ENCODE results near the gene TBC1D22A. TPM values are rescaled to one million over a fixed set of nuclear protein-coding genes. Genes with fewer than 3 reads are reported as not detected.

Gene TBC1D22A
- total RNA-seq, 2 donors from 2014 or later: 21.0 to 27.9 TPM

GRCh38 chr22:47065756-47066615, 303.5 kb downstream of the TBC1D22A start:
- Histone ChIP-seq H3K27ac (ENCODE audit: low read depth, low read length) (no peak overlapping the region), H3K27me3 (ENCODE audit: control insufficient read depth, insufficient read depth, low read length, poor library complexity, severe bottlenecking) (no peaks in the 10 kb centered on the region), H3K9ac (ENCODE audit: extremely low read depth, low read length, poor library complexity, severe bottlenecking) (no peak overlapping the region), H3K4me3 (ENCODE audit: low read length) (no peak overlapping the region), H3K36me3 (ENCODE audit: control insufficient read depth, insufficient read depth, low read length) (no peaks in the 10 kb centered on the region), H3K9me3 (ENCODE audit: control insufficient read depth, low read length) (no peaks in the 10 kb centered on the region), H3K4me1 (ENCODE audit: control insufficient read depth, insufficient read depth, low read length) (no peaks in the 10 kb centered on the region)
- WGBS, 2 experiments (ENCODE audit: insufficient coverage in 1 of 2, insufficient read length in 1 of 2): 94 to 96% methylated on average over 20 to 26 of the region's 26 CpGs
- Mint-ChIP-seq H3K27ac (peak overlapping the region; percentile 61), H3K4me1 (no peaks in the 10 kb centered on the region), H3K27me3 (ENCODE audit: insufficient read depth) (no peaks in the 10 kb centered on the region), H3K4me3 (no peak overlapping the region), H3K9me3 (no peaks in the 10 kb centered on the region), H3K36me3 (ENCODE audit: low read depth) (peaks cover 42% of the 10 kb centered on the region)
- TF ChIP-seq CTCF (conservative IDR thresholded peaks at IDR 0.05): no peak
- peak; percentile 26 for DNase-seq

- H3K9me3 ChIP-seq (ENCODE audit: control insufficient read depth, low read length): no peaks in the 10 kb centered on the region
- Mint-ChIP-seq H3K27ac (no peak overlapping the region), H3K36me3 (ENCODE audit: low read depth) (peaks cover 37% of the 10 kb centered on the region), H3K9me3 (no peaks in the 10 kb centered on the region), H3K4me1 (no peaks in the 10 kb centered on the region), H3K27me3 (ENCODE audit: insufficient read depth) (no peaks in the 10 kb centered on the region), H3K4me3 (no peak overlapping the region)
- H3K4me1 ChIP-seq (ENCODE audit: control insufficient read depth, insufficient read depth, low read length): no peaks in the 10 kb centered on the region
- no peaks in the 10 kb centered on the region for H3K27me3 ChIP-seq (ENCODE audit: control insufficient read depth, insufficient read depth, low read length, poor library complexity, severe bottlenecking)
- H3K36me3 ChIP-seq (ENCODE audit: control insufficient read depth, insufficient read depth, low read length): no peaks in the 10 kb centered on the region
- H3K27ac ChIP-seq (ENCODE audit: low read depth, low read length): no peak overlapping the region
- no peak overlapping the region for H3K9ac ChIP-seq (ENCODE audit: extremely low read depth, low read length, poor library complexity, severe bottlenecking)
- TF ChIP-seq CTCF (conservative IDR thresholded peaks at IDR 0.05): no peak
- WGBS, 2 experiments (ENCODE audit: insufficient coverage in 1 of 2, insufficient read length in 1 of 2): 90 to 91% methylated on average over 6 to 7 of the region's 7 CpGs
- DNase-seq: peak; percentile 26
- H3K4me3 ChIP-seq (ENCODE audit: low read length): no peak overlapping the region
These were observed 304.1 kb downstream of the TBC1D22A start for GRCh38 chr22:47066616-47066905.

DNA sequence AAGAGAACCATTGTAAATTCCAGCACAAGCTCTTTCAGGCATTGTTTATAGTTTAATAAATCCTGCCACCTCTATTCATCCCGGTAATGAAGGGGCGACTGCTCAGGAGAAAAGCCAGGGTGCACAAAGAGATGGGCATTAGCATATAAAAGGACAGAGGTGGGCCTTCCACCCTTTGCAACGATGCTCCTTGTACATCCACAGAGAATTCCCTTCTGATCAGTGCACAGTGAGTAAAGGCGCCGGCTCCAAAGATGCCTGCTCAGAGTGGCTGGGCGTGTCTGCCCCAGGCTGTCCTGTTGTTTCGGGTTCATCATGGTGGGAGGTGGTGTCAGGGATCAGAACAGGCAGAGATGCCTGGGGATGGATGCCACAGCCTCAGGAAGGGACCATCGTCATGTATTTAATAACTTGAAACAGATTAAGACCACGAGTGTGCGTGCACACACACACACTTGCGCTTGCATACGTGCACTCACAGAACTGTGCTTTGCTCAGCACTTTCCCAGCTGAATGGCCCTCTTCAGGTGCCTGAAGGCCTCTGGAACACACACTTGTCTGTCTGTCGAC, 305.0 kb downstream of the TBC1D22A start:
- Mint-ChIP-seq H3K4me3 (no peak overlapping the region), H3K36me3 (ENCODE audit: low read depth) (peaks cover 33% of the 10 kb centered on the region), H3K4me1 (no peaks in the 10 kb centered on the region), H3K9me3 (no peaks in the 10 kb centered on the region), H3K27ac (no peak overlapping the region), H3K27me3 (ENCODE audit: insufficient read depth) (no peaks in the 10 kb centered on the region)
- Histone ChIP-seq H3K4me3 (ENCODE audit: low read length) (no peak overlapping the region), H3K4me1 (ENCODE audit: control insufficient read depth, insufficient read depth, low read length) (no peaks in the 10 kb centered on the region), H3K27ac (ENCODE audit: low read depth, low read length) (no peak overlapping the region), H3K9me3 (ENCODE audit: control insufficient read depth, low read length) (no peaks in the 10 kb centered on the region), H3K36me3 (ENCODE audit: control insufficient read depth, insufficient read depth, low read length) (no peaks in the 10 kb centered on the region), H3K27me3 (ENCODE audit: control insufficient read depth, insufficient read depth, low read length, poor library complexity, severe bottlenecking) (no peaks in the 10 kb centered on the region), H3K9ac (ENCODE audit: extremely low read depth, low read length, poor library complexity, severe bottlenecking) (no peak overlapping the region)
- WGBS, 2 experiments (ENCODE audit: insufficient coverage in 1 of 2, insufficient read length in 1 of 2): 85 to 93% methylated on average over 11 to 13 of the region's 13 CpGs
- no peak for TF ChIP-seq CTCF (conservative IDR thresholded peaks at IDR 0.05)
- DNase-seq: peak; percentile 26

All from endodermal cell (in vitro differentiated cells).